Measurements from ENCODE around the gene CYP2E1. TPM values are rescaled to one million over a fixed set of nuclear protein-coding genes. Genes with fewer than 3 reads are reported as not detected.
"Not testable (repeated sequence)": the region's sequence is repeated elsewhere in the genome, so short reads cannot be mapped to it uniquely, and the experiment has no call there.

The CYP2E1 gene
- total RNA-seq, 1 donor from 2014 or later = 7.7 TPM

DNA sequence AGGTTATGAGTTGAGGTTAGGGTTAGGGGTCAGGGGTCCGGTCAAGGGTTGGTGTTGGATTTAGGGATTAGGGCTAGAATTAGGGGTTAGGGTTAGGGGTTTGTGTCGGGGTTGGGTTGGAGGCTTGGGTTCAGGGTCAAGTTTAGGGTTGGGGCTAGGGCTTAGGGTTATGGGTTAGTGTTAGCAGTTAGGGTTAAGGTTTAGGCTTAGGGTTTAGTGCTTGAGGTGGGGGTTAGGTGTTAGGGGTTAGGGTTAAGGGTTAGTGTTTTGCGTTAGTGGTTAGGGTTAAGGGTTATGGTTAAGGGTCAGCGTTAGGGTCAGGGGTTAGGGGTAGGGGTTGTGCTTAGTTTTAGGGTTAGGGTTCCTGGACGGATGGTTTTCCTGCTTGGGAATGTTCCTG is 40.0 kb downstream of the CYP2E1 start:
- DNase-seq (ENCODE audit: low spot score) = no peak
- Mint-ChIP-seq H3K36me3 (ENCODE audit: low read depth, unreplicated experiment) (no peaks in the 10 kb centered on the region), H3K4me1 (ENCODE audit: unreplicated experiment) (no peaks in the 10 kb centered on the region), H3K9me3 (ENCODE audit: unreplicated experiment) (no peaks in the 10 kb centered on the region), H3K4me3 (ENCODE audit: unreplicated experiment) (no peak overlapping the region), H3K27me3 (ENCODE audit: unreplicated experiment) (peaks cover 2% of the 10 kb centered on the region), H3K27ac (ENCODE audit: unreplicated experiment) (no peak overlapping the region)
- TF ChIP-seq, protein P1, sequence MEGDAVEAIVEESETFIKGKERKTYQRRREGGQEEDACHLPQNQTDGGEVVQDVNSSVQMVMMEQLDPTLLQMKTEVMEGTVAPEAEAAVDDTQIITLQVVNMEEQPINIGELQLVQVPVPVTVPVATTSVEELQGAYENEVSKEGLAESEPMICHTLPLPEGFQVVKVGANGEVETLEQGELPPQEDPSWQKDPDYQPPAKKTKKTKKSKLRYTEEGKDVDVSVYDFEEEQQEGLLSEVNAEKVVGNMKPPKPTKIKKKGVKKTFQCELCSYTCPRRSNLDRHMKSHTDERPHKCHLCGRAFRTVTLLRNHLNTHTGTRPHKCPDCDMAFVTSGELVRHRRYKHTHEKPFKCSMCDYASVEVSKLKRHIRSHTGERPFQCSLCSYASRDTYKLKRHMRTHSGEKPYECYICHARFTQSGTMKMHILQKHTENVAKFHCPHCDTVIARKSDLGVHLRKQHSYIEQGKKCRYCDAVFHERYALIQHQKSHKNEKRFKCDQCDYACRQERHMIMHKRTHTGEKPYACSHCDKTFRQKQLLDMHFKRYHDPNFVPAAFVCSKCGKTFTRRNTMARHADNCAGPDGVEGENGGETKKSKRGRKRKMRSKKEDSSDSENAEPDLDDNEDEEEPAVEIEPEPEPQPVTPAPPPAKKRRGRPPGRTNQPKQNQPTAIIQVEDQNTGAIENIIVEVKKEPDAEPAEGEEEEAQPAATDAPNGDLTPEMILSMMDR (IDR thresholded peaks at IDR 0.05; ENCODE audit: unreplicated experiment) = no peak

DNA sequence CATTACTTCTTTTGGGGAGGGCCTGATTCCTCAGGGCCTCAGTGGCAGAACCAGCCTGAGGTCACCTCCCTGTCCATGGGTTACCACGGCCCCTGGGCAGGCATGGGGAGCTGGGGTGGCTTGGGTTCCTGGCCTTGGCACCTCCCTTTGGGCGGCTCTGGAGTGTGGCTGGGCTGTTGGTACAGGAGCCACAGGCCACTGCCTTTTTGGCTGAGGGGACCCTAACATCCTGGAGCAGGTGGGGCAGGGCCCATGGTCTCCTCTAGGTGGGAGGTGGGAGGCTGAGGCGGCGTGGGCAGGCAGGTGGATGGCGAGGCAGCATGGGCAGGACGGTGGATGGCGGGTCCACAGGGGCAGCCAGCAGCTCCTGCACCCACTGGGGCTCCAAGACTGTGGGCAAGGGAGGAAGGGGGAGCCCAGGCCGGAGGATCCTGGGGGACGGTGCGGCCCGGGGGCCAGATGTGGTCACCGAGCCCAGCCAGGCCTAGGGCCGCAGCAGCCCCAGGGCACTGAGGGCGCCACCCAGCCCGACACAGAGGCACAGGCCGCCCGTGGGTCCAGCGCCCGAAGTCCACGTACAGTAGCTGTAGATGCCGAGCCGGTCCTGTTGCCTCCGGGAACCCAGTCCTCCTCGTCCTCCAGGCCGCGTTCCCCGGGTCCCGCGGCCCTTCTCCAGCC is 40.6 kb downstream of the CYP2E1 start:
- Mint-ChIP-seq H3K27ac (ENCODE audit: unreplicated experiment) (no peak overlapping the region), H3K27me3 (ENCODE audit: unreplicated experiment) (peaks cover 2% of the 10 kb centered on the region), H3K4me3 (ENCODE audit: unreplicated experiment) (no peak overlapping the region), H3K9me3 (ENCODE audit: unreplicated experiment) (no peaks in the 10 kb centered on the region), H3K4me1 (ENCODE audit: unreplicated experiment) (no peaks in the 10 kb centered on the region), H3K36me3 (ENCODE audit: low read depth, unreplicated experiment) (no peaks in the 10 kb centered on the region)
- DNase-seq (ENCODE audit: low spot score) = no peak
- TF ChIP-seq, protein P1 (IDR thresholded peaks at IDR 0.05; ENCODE audit: unreplicated experiment) = no peak

DNA sequence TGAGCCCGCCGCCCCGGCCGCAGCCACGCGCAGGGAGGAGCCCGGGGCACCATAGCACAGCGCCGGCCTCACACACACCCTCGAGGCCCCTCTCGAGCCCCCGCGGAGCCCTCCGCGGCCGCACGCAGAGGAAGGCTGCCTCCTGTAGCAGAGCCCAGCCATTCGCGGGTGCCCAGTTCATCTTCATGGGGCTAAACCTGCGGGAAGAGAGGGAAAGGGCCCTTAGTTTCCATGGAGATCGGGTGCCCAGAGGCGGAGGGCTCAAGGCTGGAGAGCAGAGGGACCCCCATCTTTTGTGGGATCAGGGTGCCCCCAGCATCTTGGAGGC is 41.1 kb downstream of the CYP2E1 start:
- H3K27ac Mint-ChIP-seq (ENCODE audit: unreplicated experiment) = no peak overlapping the region
- no peak overlapping the region for H3K4me3 Mint-ChIP-seq (ENCODE audit: unreplicated experiment)
- no peaks in the 10 kb centered on the region for H3K4me1 Mint-ChIP-seq (ENCODE audit: unreplicated experiment)
- no peaks in the 10 kb centered on the region for H3K36me3 Mint-ChIP-seq (ENCODE audit: low read depth, unreplicated experiment)
- H3K9me3 Mint-ChIP-seq (ENCODE audit: unreplicated experiment) = no peaks in the 10 kb centered on the region
- DNase-seq (ENCODE audit: low spot score) = no peak
- peaks cover 2% of the 10 kb centered on the region for H3K27me3 Mint-ChIP-seq (ENCODE audit: unreplicated experiment)
- TF ChIP-seq, protein P1 (IDR thresholded peaks at IDR 0.05; ENCODE audit: unreplicated experiment) = no peak

DNA sequence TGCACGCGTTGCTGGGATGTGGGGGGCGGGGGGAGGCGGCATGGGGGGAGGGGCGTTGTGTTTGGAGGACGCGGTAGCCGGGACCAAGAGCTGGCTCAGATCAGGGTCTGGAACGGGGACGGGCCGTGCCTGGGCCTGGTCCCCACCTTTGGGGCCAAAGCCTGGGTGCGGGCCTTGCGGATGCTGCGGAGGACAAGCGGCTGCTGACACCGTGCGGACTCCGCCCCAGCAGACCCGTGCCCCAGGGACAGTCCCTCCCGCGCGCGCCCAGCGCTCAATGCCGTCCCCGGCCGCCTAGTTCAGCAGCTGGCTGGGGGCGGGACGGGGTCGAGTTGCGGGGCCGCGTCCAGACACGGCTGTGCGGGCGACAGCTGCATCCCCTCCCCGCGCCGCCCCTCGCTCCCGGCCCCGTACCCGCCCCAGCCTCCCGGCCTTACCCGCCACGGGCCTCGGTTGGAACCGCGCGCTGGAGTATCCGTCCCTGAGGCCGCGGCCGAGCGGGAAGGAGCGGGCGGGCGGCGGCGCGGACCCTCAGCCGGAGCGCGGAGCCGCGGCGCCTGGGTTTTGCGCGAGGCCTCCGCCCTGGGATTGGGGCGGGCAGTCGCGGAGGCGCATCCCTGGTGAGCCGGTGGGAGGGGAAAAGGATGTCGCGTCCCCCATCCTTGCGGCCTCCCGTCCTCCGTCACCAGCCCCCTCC is 41.8 kb downstream of the CYP2E1 start:
- not testable (repeated sequence) for H3K4me3 Mint-ChIP-seq (ENCODE audit: unreplicated experiment); H3K9me3 Mint-ChIP-seq (ENCODE audit: unreplicated experiment); H3K36me3 Mint-ChIP-seq (ENCODE audit: low read depth, unreplicated experiment); H3K4me1 Mint-ChIP-seq (ENCODE audit: unreplicated experiment); H3K27ac Mint-ChIP-seq (ENCODE audit: unreplicated experiment); H3K27me3 Mint-ChIP-seq (ENCODE audit: unreplicated experiment); DNase-seq (ENCODE audit: low spot score)

DNA sequence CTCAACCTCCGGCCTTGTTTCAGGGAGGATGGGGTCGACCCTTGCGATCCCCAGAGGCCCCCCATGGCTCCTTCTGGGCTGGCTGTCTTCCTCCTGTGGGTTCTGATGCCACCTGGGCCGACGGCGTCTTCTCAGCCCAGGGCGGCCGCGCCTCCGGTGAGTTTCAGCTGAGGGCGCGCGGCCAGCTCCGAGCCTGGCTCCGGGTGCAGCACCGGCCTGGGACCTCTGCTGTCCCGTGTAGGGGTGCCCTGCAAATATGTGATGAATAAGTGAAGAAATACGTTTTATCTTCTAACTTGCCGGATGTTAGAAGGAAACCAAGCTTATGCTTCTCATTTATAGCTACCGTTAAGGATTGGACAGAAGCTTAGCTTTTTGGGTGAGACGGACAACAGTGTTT is 42.6 kb downstream of the CYP2E1 start:
- not testable (repeated sequence) for H3K36me3 Mint-ChIP-seq (ENCODE audit: low read depth, unreplicated experiment); H3K4me3 Mint-ChIP-seq (ENCODE audit: unreplicated experiment); H3K27me3 Mint-ChIP-seq (ENCODE audit: unreplicated experiment); H3K9me3 Mint-ChIP-seq (ENCODE audit: unreplicated experiment); H3K27ac Mint-ChIP-seq (ENCODE audit: unreplicated experiment); H3K4me1 Mint-ChIP-seq (ENCODE audit: unreplicated experiment); DNase-seq (ENCODE audit: low spot score)

DNA sequence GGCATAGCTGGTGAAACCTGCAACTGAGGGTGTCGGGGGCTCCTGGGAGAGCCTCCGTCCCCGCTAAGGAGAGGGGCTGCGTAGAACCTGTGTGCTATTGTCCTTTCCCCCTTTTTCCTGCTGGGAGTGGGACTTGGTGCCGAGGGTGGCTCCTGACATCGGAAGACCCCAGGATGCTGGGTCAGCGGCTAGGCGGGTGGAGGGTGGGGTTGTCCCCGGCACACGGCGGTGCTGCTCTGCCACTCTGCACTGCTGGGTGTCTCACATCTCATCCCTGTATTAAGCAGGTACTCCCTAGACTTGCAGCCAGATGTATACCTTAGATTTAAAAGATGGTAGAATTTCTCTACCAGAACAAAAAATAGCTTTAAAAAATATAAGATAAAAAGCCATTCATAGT is 44.9 kb downstream of the CYP2E1 start:
- not testable (repeated sequence) for H3K4me1 Mint-ChIP-seq (ENCODE audit: unreplicated experiment); DNase-seq (ENCODE audit: low spot score); H3K27me3 Mint-ChIP-seq (ENCODE audit: unreplicated experiment); H3K4me3 Mint-ChIP-seq (ENCODE audit: unreplicated experiment); H3K9me3 Mint-ChIP-seq (ENCODE audit: unreplicated experiment); H3K27ac Mint-ChIP-seq (ENCODE audit: unreplicated experiment); H3K36me3 Mint-ChIP-seq (ENCODE audit: low read depth, unreplicated experiment)

DNA sequence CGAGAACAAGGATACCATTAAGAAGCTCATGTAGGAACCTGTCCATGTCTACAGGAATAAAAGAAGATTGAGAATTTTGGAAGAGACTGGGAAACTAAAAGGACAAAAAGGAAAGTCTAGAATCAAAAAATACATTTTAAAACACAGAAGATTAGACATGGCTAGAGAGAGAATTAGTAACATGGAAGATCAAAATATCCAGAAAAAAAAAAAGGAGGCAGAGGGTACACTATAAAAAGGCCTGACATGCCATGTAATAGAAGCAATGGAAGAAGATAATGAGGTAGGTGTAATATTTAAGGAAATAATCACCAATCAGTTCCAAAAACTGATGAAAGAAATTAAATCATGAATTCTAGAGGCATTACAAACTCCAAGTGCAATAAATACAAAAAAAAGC is 46.3 kb downstream of the CYP2E1 start:
- H3K27ac Mint-ChIP-seq (ENCODE audit: unreplicated experiment); H3K9me3 Mint-ChIP-seq (ENCODE audit: unreplicated experiment); H3K27me3 Mint-ChIP-seq (ENCODE audit: unreplicated experiment); DNase-seq (ENCODE audit: low spot score); H3K4me1 Mint-ChIP-seq (ENCODE audit: unreplicated experiment); H3K36me3 Mint-ChIP-seq (ENCODE audit: low read depth, unreplicated experiment); H3K4me3 Mint-ChIP-seq (ENCODE audit: unreplicated experiment): not testable (repeated sequence)

DNA sequence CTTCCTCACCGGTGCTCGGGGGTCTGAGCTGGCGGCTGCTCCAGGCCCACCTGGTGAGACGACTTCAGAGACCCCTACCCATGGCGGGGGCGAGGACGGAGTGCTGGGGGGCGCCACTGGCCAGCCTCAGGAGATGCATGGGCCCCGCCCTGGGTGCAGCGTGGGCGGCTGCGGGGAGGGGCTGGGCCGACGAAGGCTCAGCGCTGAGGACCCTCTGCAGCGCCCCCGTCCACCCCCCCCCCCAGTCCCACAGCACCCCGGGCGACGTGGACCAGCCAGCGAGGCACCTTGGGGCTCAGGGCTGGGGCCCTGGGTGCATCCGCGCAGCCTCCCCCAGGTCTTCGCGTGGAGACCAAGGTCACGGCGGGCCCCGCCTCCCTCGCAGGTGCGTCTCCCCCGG is 49.9 kb downstream of the CYP2E1 start:
- not testable (repeated sequence) for H3K4me1 Mint-ChIP-seq (ENCODE audit: unreplicated experiment); H3K4me3 Mint-ChIP-seq (ENCODE audit: unreplicated experiment); H3K27ac Mint-ChIP-seq (ENCODE audit: unreplicated experiment); DNase-seq (ENCODE audit: low spot score); H3K27me3 Mint-ChIP-seq (ENCODE audit: unreplicated experiment); H3K36me3 Mint-ChIP-seq (ENCODE audit: low read depth, unreplicated experiment); H3K9me3 Mint-ChIP-seq (ENCODE audit: unreplicated experiment)
